HG03575 (cell line): ENCODE measurements around the gene CYBRD1.

ENCODE experiments used
- ATAC-seq: cut with Tn5 transposase; IDR thresholded peaks from one replicate; pipeline ENCODE4 v1.9.1; 2021; ENCODE audit not compliant: unreplicated experiment, insufficient number of reproducible peaks, low FRiP score; ENCODE audit errors: extremely low read depth

The CYBRD1 gene

DNA sequence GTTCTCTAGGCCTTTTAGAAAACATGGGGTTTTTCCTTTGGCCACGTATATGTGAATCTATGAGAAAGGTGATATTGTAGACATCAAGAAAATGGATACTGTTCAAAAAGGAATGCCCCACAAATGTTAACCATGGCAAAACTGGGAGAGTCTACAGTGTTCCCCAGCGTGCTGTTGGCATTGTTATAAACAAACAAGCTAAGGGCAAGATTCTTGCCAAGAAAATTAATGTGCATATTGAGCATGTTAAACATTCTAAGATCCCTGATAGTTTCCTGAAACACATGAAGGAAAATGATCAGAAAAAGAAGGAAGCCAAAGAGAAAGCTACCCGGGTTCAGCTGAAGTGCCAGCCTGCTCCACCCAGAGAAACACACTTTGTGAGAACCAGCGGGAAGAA, 64.9 kb downstream of the CYBRD1 start:
- no peak for ATAC-seq

DNA sequence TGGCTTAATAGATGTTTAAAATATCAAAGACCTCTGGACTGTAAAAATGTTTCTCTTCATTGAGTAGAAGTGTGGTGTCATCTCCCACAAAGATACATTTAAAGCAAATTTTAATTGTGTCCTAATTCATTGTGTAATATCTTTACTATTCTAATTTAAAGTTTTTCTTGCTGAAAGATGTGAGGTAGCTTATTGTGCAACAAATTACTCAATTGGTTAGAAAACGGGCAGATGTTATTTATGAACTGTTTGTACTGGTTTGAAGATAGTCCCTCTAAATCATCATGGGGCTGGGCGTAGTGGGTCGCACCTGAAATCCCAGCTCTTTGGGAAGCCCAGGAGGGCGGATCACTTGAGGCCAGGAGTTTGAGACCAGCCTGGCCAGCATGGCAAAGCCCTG, 65.3 kb downstream of the CYBRD1 start:
- ATAC-seq: no peak

DNA sequence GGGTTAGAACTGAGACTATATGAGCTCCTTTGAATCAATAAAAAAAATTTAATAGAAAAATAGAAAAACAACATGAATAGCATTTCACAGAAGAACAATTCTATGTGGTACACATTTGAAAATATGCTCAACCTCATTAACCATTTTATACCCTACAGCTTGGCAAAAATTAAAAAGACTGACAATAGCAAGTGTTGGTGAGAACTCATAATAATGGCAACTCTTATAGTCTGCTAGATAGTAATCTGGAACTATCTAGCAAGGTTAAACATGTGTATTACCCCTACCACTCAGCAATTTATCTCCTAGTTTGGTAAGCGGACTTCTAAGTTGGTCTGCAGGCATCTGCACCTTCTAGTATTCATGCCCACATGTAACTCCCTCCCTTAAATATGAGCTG, 67.8 kb downstream of the CYBRD1 start:
- ATAC-seq: no peak

DNA sequence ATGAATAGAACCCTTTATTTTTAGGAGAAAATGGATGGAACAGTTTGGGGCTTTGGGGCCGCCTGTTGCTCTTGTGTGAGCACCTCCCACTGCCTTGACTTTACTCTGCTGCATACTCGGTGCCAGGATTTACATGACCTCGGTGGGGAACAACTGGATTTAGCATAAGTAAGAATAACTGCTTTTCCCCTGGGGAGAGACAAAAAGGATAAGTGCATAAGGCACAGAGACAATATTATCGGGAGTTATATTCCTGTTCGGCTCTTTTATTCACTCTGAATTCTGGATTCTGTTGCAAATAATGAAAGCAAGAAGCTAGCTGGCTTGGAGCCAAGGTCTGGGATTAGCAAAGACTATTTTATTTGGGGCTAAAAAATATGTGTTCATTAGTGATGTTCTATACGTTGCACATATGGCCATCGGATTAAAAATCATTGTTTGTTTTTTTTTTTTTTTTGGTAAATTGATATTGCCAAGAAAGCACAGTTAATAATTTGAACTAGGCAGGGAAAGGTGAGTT, 69.8 kb downstream of the CYBRD1 start:
- ATAC-seq: no peak

DNA sequence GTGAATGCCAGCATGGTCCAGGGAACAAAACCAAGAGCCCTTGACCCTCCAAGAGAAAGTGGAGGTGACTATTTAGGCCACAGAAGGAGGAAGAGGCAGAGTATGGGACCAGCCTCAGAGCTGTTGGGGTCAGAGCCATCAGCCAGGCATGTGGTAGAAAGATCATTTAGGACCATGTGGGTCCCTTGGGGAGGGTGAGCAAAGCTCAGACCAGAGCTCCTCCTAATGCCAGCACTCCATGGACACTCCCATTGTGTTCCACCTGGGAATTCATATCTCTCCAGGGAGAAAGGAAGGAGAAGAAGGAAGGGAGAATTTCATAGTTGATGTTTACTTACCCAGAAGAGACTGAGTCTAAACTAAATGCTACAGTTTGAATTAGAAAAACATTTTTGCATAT, 73.2 kb downstream of the CYBRD1 start:
- ATAC-seq: no peak

DNA sequence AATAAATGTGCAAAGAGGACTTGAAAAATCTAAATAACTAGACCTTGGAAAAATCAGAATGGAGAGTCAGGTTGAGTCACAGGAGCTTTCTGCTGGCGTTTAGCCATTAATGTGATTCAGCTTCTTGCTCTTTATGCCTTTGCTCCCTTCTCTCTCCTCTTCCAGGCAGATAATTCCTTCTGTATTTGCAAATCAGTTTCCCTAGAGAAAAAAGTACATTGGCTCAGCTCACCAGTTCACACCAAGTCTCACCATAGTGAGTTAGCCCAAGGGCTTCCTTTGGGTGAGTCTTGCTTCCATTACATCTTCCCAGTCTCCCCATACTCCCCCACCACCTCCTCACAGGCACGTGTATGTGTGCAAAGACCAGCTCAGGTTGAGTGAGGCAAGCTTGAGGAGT, 73.6 kb downstream of the CYBRD1 start:
- no peak for ATAC-seq

DNA sequence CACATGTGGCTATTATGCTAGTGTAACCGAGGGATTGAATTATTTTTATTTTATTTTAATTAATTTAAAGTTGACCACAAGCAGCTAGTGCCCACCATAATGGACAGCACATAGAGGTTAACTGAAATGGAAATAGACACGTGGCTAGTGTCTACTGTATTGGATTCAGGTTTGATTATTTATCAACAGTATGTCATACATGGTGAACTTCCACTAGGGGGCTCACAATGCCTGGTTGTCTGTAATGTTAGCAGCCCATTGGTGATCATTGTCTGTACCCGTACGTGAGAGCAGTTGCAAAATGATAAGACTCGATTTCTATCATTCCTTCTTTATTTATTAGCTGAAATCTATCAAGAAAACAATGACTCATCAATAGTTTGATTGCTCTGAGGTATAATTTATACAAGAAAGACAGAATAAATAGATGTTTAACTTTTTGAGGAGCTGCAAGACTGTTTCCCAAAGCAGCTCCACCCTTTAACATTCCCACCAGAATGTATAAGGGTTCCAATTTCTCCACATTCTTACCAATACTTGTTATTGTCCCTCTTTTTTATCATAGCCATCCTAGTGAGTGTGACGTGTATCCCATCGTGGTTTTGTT, 76.5 kb downstream of the CYBRD1 start:
- no peak for ATAC-seq

DNA sequence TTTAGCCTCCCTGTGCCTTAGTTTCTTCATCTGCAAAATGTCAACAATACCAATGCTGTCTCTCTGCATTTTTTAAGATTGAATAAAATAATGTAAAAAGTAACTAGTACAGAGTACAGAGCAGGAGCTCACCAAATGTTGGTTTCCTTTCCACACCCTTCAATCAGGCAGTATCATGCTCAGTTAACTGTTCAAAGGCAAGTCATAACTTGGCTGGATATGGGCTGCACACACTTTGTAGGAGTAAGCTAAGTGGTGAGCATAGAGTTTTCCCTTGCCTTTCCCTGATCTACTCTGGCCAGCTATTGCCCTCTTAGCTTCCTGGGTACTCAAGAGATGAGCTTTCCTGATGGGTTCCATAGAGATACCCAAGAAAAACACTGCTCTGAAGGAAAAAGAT, 77.9 kb downstream of the CYBRD1 start:
- ATAC-seq: no peak

DNA sequence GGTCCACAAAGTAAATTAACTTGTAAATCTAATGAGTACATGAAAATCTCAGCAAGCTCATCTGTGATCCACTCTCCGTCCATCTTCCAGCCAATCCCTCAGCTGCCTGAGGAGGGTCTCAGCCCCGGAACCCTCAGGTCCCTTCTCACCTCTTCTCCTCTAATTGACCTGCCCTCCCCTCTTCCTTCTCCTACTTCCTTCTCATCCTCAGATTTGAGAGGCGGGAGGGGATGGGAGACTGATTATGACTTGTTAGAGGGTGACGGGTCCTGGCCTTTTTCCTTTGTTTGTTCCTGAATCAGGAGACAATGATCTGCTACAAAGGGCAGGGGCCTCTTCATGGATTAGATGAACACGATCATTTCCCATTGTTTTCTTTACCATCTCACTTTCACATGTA, 80.1 kb downstream of the CYBRD1 start:
- no peak for ATAC-seq
